Measurements from ENCODE around the gene BIRC2.

Gene BIRC2

GRCh38 chr11:102345904-102346303 lies 1.1 kb upstream of the BIRC2 start:
- peaks cover 41% of the 10 kb centered on the region for H3K79me2 ChIP-seq (ENCODE audit: control insufficient read depth, insufficient read depth, low read length, unreplicated experiment)

GRCh38 chr11:102346456-102346747 lies 612 bp upstream of the BIRC2 start:
- H2AFZ ChIP-seq (ENCODE audit: low read length, unreplicated experiment): peak overlapping the region; percentile 57
- H3K4me3 ChIP-seq (ENCODE audit: low read depth, low read length): peak overlapping the region; percentile 98
- peaks cover 16% of the 10 kb centered on the region for H3K36me3 ChIP-seq (ENCODE audit: insufficient read depth, low read length)
- H3K4me1 ChIP-seq (ENCODE audit: control insufficient read depth, insufficient read depth, low read length, unreplicated experiment): peaks cover 46% of the 10 kb centered on the region
- no peaks in the 10 kb centered on the region for H3K27me3 ChIP-seq (ENCODE audit: insufficient read depth, low read length)
- peaks cover 45% of the 10 kb centered on the region for H3K79me2 ChIP-seq (ENCODE audit: control insufficient read depth, insufficient read depth, low read length, unreplicated experiment)
- peak overlapping the region; percentile 98 for H3K27ac ChIP-seq (ENCODE audit: low read depth, low read length)

More at GRCh38 chr11:102345904-102346303, 1.1 kb upstream of the BIRC2 start:
- peaks cover 47% of the 10 kb centered on the region for H3K4me1 ChIP-seq (ENCODE audit: control insufficient read depth, insufficient read depth, low read length, unreplicated experiment)
- no peaks in the 10 kb centered on the region for H3K27me3 ChIP-seq (ENCODE audit: insufficient read depth, low read length)
- H2AFZ ChIP-seq (ENCODE audit: low read length, unreplicated experiment): peak overlapping the region; percentile 57
- peaks cover 13% of the 10 kb centered on the region for H3K36me3 ChIP-seq (ENCODE audit: insufficient read depth, low read length)
- peak overlapping the region; percentile 98 for H3K27ac ChIP-seq (ENCODE audit: low read depth, low read length)
- H3K4me3 ChIP-seq (ENCODE audit: low read depth, low read length): peak overlapping the region; percentile 98

DNA sequence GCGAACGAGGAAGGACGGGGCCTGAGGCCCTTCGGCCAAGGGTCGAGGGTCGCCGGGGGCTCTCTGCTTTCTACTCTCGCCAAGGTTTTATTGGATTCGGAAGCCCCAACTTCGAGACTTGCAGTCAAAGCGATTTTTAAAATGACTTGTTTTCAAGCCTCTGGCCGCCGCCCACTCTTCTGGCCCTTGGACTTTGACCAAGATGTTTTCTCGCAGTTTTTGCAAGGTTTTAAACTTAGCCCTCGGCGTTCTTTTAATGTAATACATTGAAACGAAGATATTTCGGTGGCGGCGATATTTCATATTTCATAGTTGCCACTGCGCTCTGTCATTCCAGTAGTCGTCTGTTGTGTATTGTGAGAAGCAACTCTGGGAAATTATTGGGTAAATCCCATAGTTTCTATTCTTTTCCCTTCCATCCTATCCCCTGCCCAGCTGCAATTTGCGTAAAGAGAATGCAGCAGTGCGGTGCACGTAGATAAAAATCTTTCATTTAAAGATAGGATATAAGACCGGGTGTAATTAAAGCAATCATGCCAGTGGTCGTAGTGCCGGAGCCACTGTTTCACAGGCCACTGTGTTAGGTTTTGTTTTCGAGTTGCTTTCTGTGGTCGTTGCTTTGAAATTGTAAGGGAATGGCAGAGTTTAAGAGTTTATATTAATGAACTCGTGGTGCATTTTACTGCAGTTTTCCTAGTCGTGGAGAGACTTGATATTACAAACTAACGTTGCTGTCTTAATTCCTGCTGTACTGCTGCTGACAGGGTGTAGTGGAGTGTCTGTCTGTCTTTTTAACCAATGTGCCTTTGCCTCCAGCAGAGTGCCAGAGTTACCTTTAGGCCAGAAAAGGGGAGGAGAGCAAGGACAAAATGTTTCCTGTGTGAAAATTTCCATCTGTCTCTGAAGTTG lies 702 bp downstream of the BIRC2 start:
- Histone ChIP-seq H3K27me3 (ENCODE audit: insufficient read depth, low read length) (no peaks in the 10 kb centered on the region), H2AFZ (ENCODE audit: low read length, unreplicated experiment) (peak overlapping the region; percentile 35), H3K79me2 (ENCODE audit: control insufficient read depth, insufficient read depth, low read length, unreplicated experiment) (peaks cover 56% of the 10 kb centered on the region), H3K27ac (ENCODE audit: low read depth, low read length) (peak overlapping the region; percentile 98), H3K4me1 (ENCODE audit: control insufficient read depth, insufficient read depth, low read length, unreplicated experiment) (peaks cover 40% of the 10 kb centered on the region), H3K36me3 (ENCODE audit: insufficient read depth, low read length) (peaks cover 23% of the 10 kb centered on the region), H3K4me3 (ENCODE audit: low read depth, low read length) (peak overlapping the region; percentile 98)

DNA sequence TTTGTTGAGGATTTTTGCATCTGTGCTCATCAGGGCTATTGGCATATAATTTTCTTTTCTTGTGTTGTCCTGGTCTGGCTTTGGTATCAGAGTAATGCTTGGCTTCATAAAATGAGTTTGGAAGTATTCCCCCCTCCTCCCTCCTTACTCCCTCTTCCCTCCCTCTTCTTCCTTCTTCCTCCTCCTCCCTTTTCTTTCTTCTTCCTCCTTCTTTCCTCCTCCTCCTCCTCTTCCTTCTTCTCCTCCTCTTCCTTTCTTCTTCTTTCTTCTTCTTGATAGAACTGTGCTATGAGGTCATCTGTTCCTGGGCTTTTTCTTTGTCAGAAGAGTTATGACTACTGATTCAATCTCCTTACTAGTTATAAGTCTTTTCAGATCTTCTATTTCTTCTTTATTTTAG lies 10.1 kb downstream of the BIRC2 start:
- H3K27me3 ChIP-seq (ENCODE audit: insufficient read depth, low read length): no peaks in the 10 kb centered on the region
- no peak overlapping the region for H3K4me3 ChIP-seq (ENCODE audit: low read depth, low read length)
- H2AFZ ChIP-seq (ENCODE audit: low read length, unreplicated experiment): no peak overlapping the region
- peaks cover 44% of the 10 kb centered on the region for H3K36me3 ChIP-seq (ENCODE audit: insufficient read depth, low read length)
- H3K79me2 ChIP-seq (ENCODE audit: control insufficient read depth, insufficient read depth, low read length, unreplicated experiment): peaks cover 87% of the 10 kb centered on the region
- H3K4me1 ChIP-seq (ENCODE audit: control insufficient read depth, insufficient read depth, low read length, unreplicated experiment): no peaks in the 10 kb centered on the region
- H3K27ac ChIP-seq (ENCODE audit: low read depth, low read length): no peak overlapping the region

DNA sequence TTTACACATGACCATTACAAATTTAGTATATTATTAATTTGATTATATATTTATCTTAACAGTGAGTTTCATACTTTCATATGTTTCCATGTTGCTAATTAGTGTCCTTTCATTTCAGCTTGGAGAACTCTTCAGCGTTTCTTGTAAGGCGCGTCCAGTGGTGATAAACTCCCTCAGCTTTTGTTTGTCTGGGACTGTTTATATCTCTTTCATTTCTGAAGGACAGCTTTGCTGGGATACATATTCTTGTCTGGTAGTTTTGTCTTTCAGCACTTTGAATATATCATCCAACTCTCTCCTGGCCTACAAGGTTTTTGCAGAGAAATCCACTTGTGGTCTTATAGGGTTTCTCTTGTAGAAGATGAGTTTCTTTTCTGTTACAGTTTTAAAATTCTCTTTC lies 12.4 kb downstream of the BIRC2 start:
- Histone ChIP-seq H3K4me1 (ENCODE audit: control insufficient read depth, insufficient read depth, low read length, unreplicated experiment) (no peaks in the 10 kb centered on the region), H2AFZ (ENCODE audit: low read length, unreplicated experiment) (no peak overlapping the region), H3K36me3 (ENCODE audit: insufficient read depth, low read length) (peaks cover 48% of the 10 kb centered on the region), H3K79me2 (ENCODE audit: control insufficient read depth, insufficient read depth, low read length, unreplicated experiment) (peaks cover 72% of the 10 kb centered on the region), H3K4me3 (ENCODE audit: low read depth, low read length) (no peak overlapping the region), H3K27ac (ENCODE audit: low read depth, low read length) (no peak overlapping the region), H3K27me3 (ENCODE audit: insufficient read depth, low read length) (no peaks in the 10 kb centered on the region)

- peaks cover 52% of the 10 kb centered on the region for H3K36me3 ChIP-seq (ENCODE audit: insufficient read depth, low read length)
- no peak overlapping the region for H2AFZ ChIP-seq (ENCODE audit: low read length, unreplicated experiment)
- H3K79me2 ChIP-seq (ENCODE audit: control insufficient read depth, insufficient read depth, low read length, unreplicated experiment): peaks cover 67% of the 10 kb centered on the region
- H3K27me3 ChIP-seq (ENCODE audit: insufficient read depth, low read length): no peaks in the 10 kb centered on the region
- H3K27ac ChIP-seq (ENCODE audit: low read depth, low read length): no peak overlapping the region
- H3K4me1 ChIP-seq (ENCODE audit: control insufficient read depth, insufficient read depth, low read length, unreplicated experiment): no peaks in the 10 kb centered on the region
- no peak overlapping the region for H3K4me3 ChIP-seq (ENCODE audit: low read depth, low read length)
These were observed 13.7 kb downstream of the BIRC2 start for GRCh38 chr11:102360681-102361080.

DNA sequence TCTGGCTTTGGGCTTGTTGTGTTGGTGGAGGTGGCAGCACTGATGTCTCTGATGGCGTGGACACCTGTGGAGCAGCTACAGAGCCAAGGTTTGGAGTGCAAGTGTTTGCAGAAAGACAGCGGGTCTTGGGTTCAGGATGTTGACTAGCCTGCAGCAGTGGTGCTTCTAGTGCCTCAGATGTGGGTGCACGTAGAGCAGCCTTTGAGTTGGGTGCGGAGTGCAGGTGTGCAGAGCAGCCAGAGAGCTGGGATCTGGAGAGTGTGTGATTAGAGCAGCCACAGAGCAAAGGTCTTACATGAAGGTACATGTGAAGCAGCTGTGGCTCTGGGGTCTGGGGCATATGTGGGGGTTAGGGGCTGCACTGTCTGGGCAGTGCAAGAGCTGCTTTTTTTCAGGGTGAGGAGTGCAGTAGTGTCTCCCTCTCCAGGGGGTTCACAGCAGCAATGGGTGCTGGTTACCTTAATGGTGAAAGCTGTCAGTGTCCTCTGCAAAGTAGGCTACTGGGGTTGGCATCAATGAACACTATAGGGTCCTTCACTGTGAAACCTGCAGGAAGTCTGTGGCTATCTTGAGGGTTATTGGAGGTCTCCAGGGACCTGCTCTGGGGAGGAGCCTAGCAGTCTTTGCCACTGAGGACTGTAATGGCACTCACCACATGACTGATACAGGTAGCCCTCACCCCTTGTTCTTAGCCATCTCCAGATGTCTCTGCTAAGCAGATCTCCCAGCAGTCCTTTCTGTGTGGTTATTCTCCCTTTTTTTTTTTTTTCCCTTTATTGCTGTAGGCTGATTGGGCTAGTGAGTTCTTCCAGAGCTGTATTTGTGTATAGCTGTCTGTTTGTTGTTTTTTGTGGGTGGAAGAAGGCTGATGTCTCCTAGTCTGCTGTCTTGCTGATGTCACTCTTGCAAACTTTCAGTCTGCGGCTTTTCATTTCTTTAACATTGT lies 14.3 kb downstream of the BIRC2 start:
- Histone ChIP-seq H3K36me3 (ENCODE audit: insufficient read depth, low read length) (peaks cover 53% of the 10 kb centered on the region), H3K27me3 (ENCODE audit: insufficient read depth, low read length) (no peaks in the 10 kb centered on the region), H3K27ac (ENCODE audit: low read depth, low read length) (no peak overlapping the region)

GRCh38 chr11:102364991-102365390 lies 18.0 kb downstream of the BIRC2 start:
- Histone ChIP-seq H3K36me3 (ENCODE audit: insufficient read depth, low read length) (peaks cover 53% of the 10 kb centered on the region), H2AFZ (ENCODE audit: low read length, unreplicated experiment) (no peak overlapping the region), H3K79me2 (ENCODE audit: control insufficient read depth, insufficient read depth, low read length, unreplicated experiment) (peaks cover 52% of the 10 kb centered on the region), H3K4me3 (ENCODE audit: low read depth, low read length) (no peak overlapping the region), H3K27me3 (ENCODE audit: insufficient read depth, low read length) (no peaks in the 10 kb centered on the region), H3K27ac (ENCODE audit: low read depth, low read length) (no peak overlapping the region), H3K4me1 (ENCODE audit: control insufficient read depth, insufficient read depth, low read length, unreplicated experiment) (no peaks in the 10 kb centered on the region)

More for the DNA sequence above, 14.3 kb downstream of the BIRC2 start:
- H3K4me3 ChIP-seq (ENCODE audit: low read depth, low read length): no peak overlapping the region
- no peak overlapping the region for H2AFZ ChIP-seq (ENCODE audit: low read length, unreplicated experiment)
- H3K79me2 ChIP-seq (ENCODE audit: control insufficient read depth, insufficient read depth, low read length, unreplicated experiment): peaks cover 64% of the 10 kb centered on the region
- H3K4me1 ChIP-seq (ENCODE audit: control insufficient read depth, insufficient read depth, low read length, unreplicated experiment): no peaks in the 10 kb centered on the region

DNA sequence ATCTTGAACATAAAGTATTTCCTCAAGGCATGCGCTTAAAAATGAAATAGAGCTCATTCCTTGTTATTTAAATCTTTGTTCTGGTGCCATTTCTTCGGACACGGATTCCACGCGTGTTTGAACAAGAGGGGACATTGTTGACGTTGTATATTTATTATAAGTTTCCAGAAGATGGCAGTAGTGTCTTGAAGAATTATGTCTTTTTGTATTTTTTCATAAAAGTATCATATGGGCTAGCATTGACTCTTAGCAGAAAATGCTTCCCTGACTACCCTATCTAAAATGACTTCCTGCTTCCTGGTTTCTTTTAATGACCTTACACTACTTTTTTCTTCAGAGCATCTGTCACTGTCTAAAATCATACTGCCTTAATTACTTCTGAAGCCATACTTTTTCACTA lies 20.4 kb downstream of the BIRC2 start:
- no peaks in the 10 kb centered on the region for H3K27me3 ChIP-seq (ENCODE audit: insufficient read depth, low read length)
- H3K36me3 ChIP-seq (ENCODE audit: insufficient read depth, low read length): peaks cover 52% of the 10 kb centered on the region
- H3K4me3 ChIP-seq (ENCODE audit: low read depth, low read length): no peak overlapping the region
- no peaks in the 10 kb centered on the region for H3K4me1 ChIP-seq (ENCODE audit: control insufficient read depth, insufficient read depth, low read length, unreplicated experiment)
- H3K27ac ChIP-seq (ENCODE audit: low read depth, low read length): no peak overlapping the region
- H3K79me2 ChIP-seq (ENCODE audit: control insufficient read depth, insufficient read depth, low read length, unreplicated experiment): peaks cover 34% of the 10 kb centered on the region
- no peak overlapping the region for H2AFZ ChIP-seq (ENCODE audit: low read length, unreplicated experiment)

DNA sequence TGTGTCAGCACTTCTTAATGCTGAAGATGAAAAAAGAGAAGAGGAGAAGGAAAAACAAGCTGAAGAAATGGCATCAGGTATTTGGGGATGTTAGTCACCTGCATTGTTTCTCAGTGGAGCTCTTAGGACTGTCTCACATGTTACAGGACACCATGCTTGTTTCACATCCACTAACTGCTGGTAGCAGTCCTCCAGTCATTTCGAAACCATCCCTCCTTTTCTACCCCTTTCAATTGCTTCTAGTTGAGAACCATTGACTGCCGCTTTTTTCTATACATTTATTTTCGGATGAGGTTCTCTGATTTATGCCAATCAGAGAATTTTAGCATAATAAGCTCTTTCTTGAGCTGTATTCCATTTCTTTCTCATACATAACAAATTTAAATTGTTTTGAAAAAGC lies 21.5 kb downstream of the BIRC2 start:
- Histone ChIP-seq H3K79me2 (ENCODE audit: control insufficient read depth, insufficient read depth, low read length, unreplicated experiment) (peaks cover 34% of the 10 kb centered on the region), H2AFZ (ENCODE audit: low read length, unreplicated experiment) (no peak overlapping the region), H3K27ac (ENCODE audit: low read depth, low read length) (no peak overlapping the region)

More for the DNA sequence above, 21.5 kb downstream of the BIRC2 start:
- no peaks in the 10 kb centered on the region for H3K4me1 ChIP-seq (ENCODE audit: control insufficient read depth, insufficient read depth, low read length, unreplicated experiment)
- H3K36me3 ChIP-seq (ENCODE audit: insufficient read depth, low read length): peaks cover 41% of the 10 kb centered on the region
- no peak overlapping the region for H3K4me3 ChIP-seq (ENCODE audit: low read depth, low read length)
- H3K27me3 ChIP-seq (ENCODE audit: insufficient read depth, low read length): no peaks in the 10 kb centered on the region

Measured in ACC112 (cell line).